ENCODE data around the gene DLGAP1.
"Not testable (repeated sequence)": the region's sequence is repeated elsewhere in the genome, so short reads cannot be mapped to it uniquely, and the experiment has no call there.

DLGAP1 gene

GRCh38 chr18:3594760-3595368 lies 860.2 kb downstream of the DLGAP1 start:
- DNase-seq = no peak

- peak; percentile 99 for DNase-seq
These were observed 861.0 kb downstream of the DLGAP1 start for GRCh38 chr18:3593904-3594759.

- DNase-seq = peak; percentile 91
These were observed 861.7 kb downstream of the DLGAP1 start for GRCh38 chr18:3593381-3593903.

- no peak for DNase-seq
These were observed 862.2 kb downstream of the DLGAP1 start for GRCh38 chr18:3592864-3593263.

- no peak for DNase-seq
These were observed 864.9 kb downstream of the DLGAP1 start for GRCh38 chr18:3590096-3590630.

GRCh38 chr18:3585656-3586509 lies 869.2 kb downstream of the DLGAP1 start:
- DNase-seq = no peak

GRCh38 chr18:3584897-3585460 lies 870.1 kb downstream of the DLGAP1 start:
- no peak for DNase-seq

GRCh38 chr18:3584266-3584861 lies 870.7 kb downstream of the DLGAP1 start:
- no peak for DNase-seq

GRCh38 chr18:3583873-3584247 lies 871.2 kb downstream of the DLGAP1 start:
- DNase-seq = no peak

- DNase-seq = not testable (repeated sequence)
These were observed 871.8 kb downstream of the DLGAP1 start for GRCh38 chr18:3583106-3583872.

GRCh38 chr18:3581890-3582289 lies 873.2 kb downstream of the DLGAP1 start:
- no peak for DNase-seq

- DNase-seq = not testable (repeated sequence)
These were observed 874.5 kb downstream of the DLGAP1 start for GRCh38 chr18:3580523-3581025.

- no peak for DNase-seq
These were observed 875.4 kb downstream of the DLGAP1 start for GRCh38 chr18:3579701-3580100.

GRCh38 chr18:3578621-3579020 lies 876.5 kb downstream of the DLGAP1 start:
- DNase-seq = no peak

- no peak for DNase-seq
These were observed 877.7 kb downstream of the DLGAP1 start for GRCh38 chr18:3577281-3577855.

GRCh38 chr18:3572761-3573160 lies 882.3 kb downstream of the DLGAP1 start:
- no peak for DNase-seq

- no peak for DNase-seq
These were observed 888.3 kb downstream of the DLGAP1 start for GRCh38 chr18:3566851-3567250.

GRCh38 chr18:3560755-3561154 lies 894.4 kb downstream of the DLGAP1 start:
- no peak for DNase-seq

- DNase-seq = no peak
These were observed 900.2 kb downstream of the DLGAP1 start for GRCh38 chr18:3554811-3555427.

- DNase-seq = no peak
These were observed 901.0 kb downstream of the DLGAP1 start for GRCh38 chr18:3554091-3554601.

Measured in DMS79 (cell line).